HCT116 (cell line): ENCODE results near the gene GIT1. TPM values are rescaled to one million over a fixed set of nuclear protein-coding genes. Genes with fewer than 3 reads are reported as not detected.

Source experiments
- ATAC-seq: fragments of 200-7000 bp; cut with Tn5 transposase; 2 replicates; pipeline ENCODE4 v1.9.1; 2020; ENCODE audit warnings: mild to moderate bottlenecking, moderate library complexity
- BruUV-seq: library from RNA; stranded (reverse); fragments of 400-500 nt; replicated peaks from 2 replicates; lab custom pipeline; 2021; lab: Mats Ljungman, UMichigan
- CTCF ChIA-PET: fragments of 300-600 bp; sonication (Branson Sonifier 250); formaldehyde crosslinking; loops from one replicate; lab custom pipeline; 2021; ENCODE audit warnings: antibody characterized with exemption; lab: Charles Lee
- POLR2A ChIA-PET: fragments of 300-600, 350-600 bp; sonication (Branson Sonifier 250); formaldehyde crosslinking; loops from one replicate; lab custom pipeline; 2021; ENCODE audit warnings: antibody characterized with exemption; lab: Charles Lee
- RAD21 ChIA-PET, 2 experiments: fragments of 300-600 bp; sonication (Branson Sonifier 250); formaldehyde crosslinking; loops; one replicate each; lab custom pipeline; 2023; ENCODE audit warnings: low total read pairs in 2 of 2; ENCODE audit not compliant: uncharacterized antibody in 2 of 2, unreplicated experiment in 2 of 2, low non-redundant PET in 1 of 2; lab: Charles Lee
- DNase-seq: peaks from one replicate; pipeline ENCODE4 v3.0.0-alpha.2; 2010; ENCODE audit warnings: low read depth, low spot score
- H2AFZ ChIP-seq: fragments of 200-600 bp; shearing (Covaris generic), sonication (generic); 2 replicates; pipeline ENCODE4 v1.6.1; 2017; ENCODE audit warnings: low read depth, mixed run types, mixed read lengths, antibody characterized with exemption, low read length; ENCODE audit not compliant: poor library complexity, severe bottlenecking
- H3K27ac ChIP-seq: 2 replicates; pipeline ENCODE4 v1.5.1; 2012; ENCODE audit warnings: low read depth, low read length
- H3K27me3 ChIP-seq: fragments of 200-600 bp; sonication (generic); 2 replicates; pipeline ENCODE4 v1.6.1; 2016; ENCODE audit warnings: mixed run types, low read length, mixed read lengths; ENCODE audit not compliant: insufficient read depth
- H3K36me3 ChIP-seq, 2 experiments: fragments of 200-500 bp in 1 of 2; fragments of 200-600 bp in 1 of 2; sonication (Bioruptor generic) in 1 of 2; sonication (generic) in 1 of 2; 2 replicates each; pipeline versions ENCODE4 v1.5.1 to v1.6.1; 2014 to 2016; ENCODE audit warnings: low read length in 2 of 2, inconsistent platforms in 1 of 2, mixed read lengths in 1 of 2, mixed run types in 1 of 2; ENCODE audit not compliant: insufficient read depth in 2 of 2, control insufficient read depth in 1 of 2
- H3K4me1 ChIP-seq, 2 experiments: fragments of 200-600 bp in 1 of 2; sonication (generic) in 1 of 2; 2 replicates each; pipeline versions ENCODE4 v1.5.1 to v1.6.1; 2012 to 2017; ENCODE audit warnings: low read length in 2 of 2, inconsistent platforms in 1 of 2, mild to moderate bottlenecking in 1 of 2, mixed read lengths in 1 of 2, mixed run types in 1 of 2, moderate library complexity in 1 of 2; ENCODE audit not compliant: insufficient read depth in 2 of 2, control insufficient read depth in 1 of 2
- H3K4me2 ChIP-seq: fragments of 200-600 bp; sonication (generic); 2 replicates; pipeline ENCODE4 v1.6.1; 2017; ENCODE audit warnings: mixed run types, low read length, mixed read lengths
- H3K4me3 ChIP-seq, 2 experiments: fragments of 200-600 bp in 1 of 2; sonication (generic) in 1 of 2; replicated peaks in 1 of 2; 2 replicates each; pipeline ENCODE4 v1.5.1; 2011 to 2016; ENCODE audit warnings: low read length in 2 of 2, control low read depth in 1 of 2, low read depth in 1 of 2, mild to moderate bottlenecking in 1 of 2, mixed read lengths in 1 of 2, mixed run types in 1 of 2
- H3K79me2 ChIP-seq: fragments of 200-600 bp; sonication (generic); 2 replicates; pipeline ENCODE4 v1.6.1; 2017; ENCODE audit warnings: mild to moderate bottlenecking, mixed run types, low read length, moderate library complexity, mixed read lengths; ENCODE audit not compliant: insufficient read depth
- H3K9ac ChIP-seq: fragments of 200-600 bp; sonication (generic); 2 replicates; pipeline ENCODE4 v1.6.1; 2016; ENCODE audit warnings: low read length, mixed read lengths
- H3K9me2 ChIP-seq: fragments of 200-600 bp; sonication (generic), shearing (Covaris generic); 2 replicates; pipeline ENCODE4 v1.6.1; 2017; ENCODE audit warnings: mixed run types, mild to moderate bottlenecking, moderate library complexity; ENCODE audit not compliant: insufficient read depth
- H3K9me3 ChIP-seq, 2 experiments: fragments of 200-500 bp in 1 of 2; fragments of 200-600 bp in 1 of 2; sonication (Bioruptor generic) in 1 of 2; sonication (generic) in 1 of 2; 2 replicates each; pipeline ENCODE4 v1.6.1; 2014 to 2017; ENCODE audit warnings: low read length in 2 of 2, mixed read lengths in 2 of 2, inconsistent platforms in 1 of 2, low read depth in 1 of 2, mild to moderate bottlenecking in 1 of 2, mixed run types in 1 of 2, moderate library complexity in 1 of 2; ENCODE audit not compliant: control insufficient read depth in 1 of 2, insufficient read depth in 1 of 2
- H4K20me1 ChIP-seq: fragments of 200-600 bp; sonication (generic), shearing (Covaris generic); 2 replicates; pipeline ENCODE4 v1.6.1; 2017; ENCODE audit warnings: mixed run types, mild to moderate bottlenecking, moderate library complexity; ENCODE audit not compliant: insufficient read depth
- CBX3 ChIP-seq: IDR thresholded peaks from 2 replicates; pipeline ENCODE4 v1.6.1; 2012; ENCODE audit warnings: low read depth
- CTCF ChIP-seq, 3 experiments: fragments of 200-600 bp in 1 of 3; sonication (generic) in 1 of 3; IDR thresholded peaks in 2 of 3; conservative IDR thresholded peaks in 1 of 3; 2 replicates each; pipeline ENCODE4 v1.5.1; 2012 to 2017; ENCODE audit warnings: low read depth in 2 of 3, low read length in 2 of 3, antibody characterized with exemption in 1 of 3, borderline replicate concordance in 1 of 3, control low read depth in 1 of 3, mild to moderate bottlenecking in 1 of 3, mixed read lengths in 1 of 3, mixed run types in 1 of 3, moderate library complexity in 1 of 3; ENCODE audit not compliant: insufficient read depth in 1 of 3
- EGR1 ChIP-seq: IDR thresholded peaks from 2 replicates; pipeline ENCODE4 v1.6.1; 2012; ENCODE audit warnings: low read depth
- EZH2 ChIP-seq: fragments of 200-600 bp; sonication (generic); IDR thresholded peaks from 2 replicates; pipeline ENCODE4 v1.6.1; 2017; ENCODE audit warnings: antibody characterized with exemption, mixed run types
- JUND ChIP-seq: IDR thresholded peaks from 2 replicates; pipeline ENCODE4 v1.6.1; 2012
- MAX ChIP-seq: IDR thresholded peaks from 2 replicates; pipeline ENCODE4 v1.6.1; 2012
- POLR2AphosphoS5 ChIP-seq: IDR thresholded peaks from 2 replicates; pipeline ENCODE4 v1.6.1; 2011; ENCODE audit warnings: mild to moderate bottlenecking, low read depth, low read length, moderate library complexity
- SP1 ChIP-seq: IDR thresholded peaks from 2 replicates; pipeline ENCODE4 v1.6.1; 2012; ENCODE audit warnings: low read depth
- SRF ChIP-seq: IDR thresholded peaks from 2 replicates; pipeline ENCODE4 v1.6.1; 2012; ENCODE audit warnings: low read depth
- TCF7L2 ChIP-seq: IDR thresholded peaks from 2 replicates; pipeline ENCODE4 v1.7.0; 2011; ENCODE audit warnings: borderline replicate concordance, inconsistent platforms; ENCODE audit not compliant: insufficient read depth, insufficient read length; ENCODE audit errors: extremely low read depth
- ZBTB33 ChIP-seq: IDR thresholded peaks from 2 replicates; pipeline ENCODE4 v1.6.1; 2011; ENCODE audit warnings: mild to moderate bottlenecking, low read length, moderate library complexity; ENCODE audit not compliant: insufficient replicate concordance; ENCODE audit errors: extremely low read depth
- ZFX ChIP-seq: fragments of 450-650 bp; IDR thresholded peaks from 2 replicates; pipeline ENCODE4 v1.6.1; 2017
- ZNF274 ChIP-seq: fragments of 200-500 bp; sonication (Bioruptor generic); IDR thresholded peaks from 2 replicates; pipeline ENCODE4 v1.6.1; 2014; ENCODE audit warnings: mild to moderate bottlenecking, low read depth, low read length, inconsistent platforms
- intact Hi-C: fragments of 100-400 bp; cut with micrococcal nuclease; formaldehyde crosslinking; loops from 2 replicates; pipeline ENCODE4 v1.10.0; 2022
- total RNA-seq: library from RNA; stranded (reverse); gene quantifications from one replicate; pipeline ENCODE4 v1.2.1, GENCODE V29; 2021; ENCODE audit not compliant: unreplicated experiment
- TF ChIP-seq, protein P1 (sequence below): IDR thresholded peaks from 2 replicates; pipeline ENCODE4 v1.6.1; 2012

The GIT1 gene
- total RNA-seq, 1 experiment from 2014 or later, result 76.5 TPM

DNA sequence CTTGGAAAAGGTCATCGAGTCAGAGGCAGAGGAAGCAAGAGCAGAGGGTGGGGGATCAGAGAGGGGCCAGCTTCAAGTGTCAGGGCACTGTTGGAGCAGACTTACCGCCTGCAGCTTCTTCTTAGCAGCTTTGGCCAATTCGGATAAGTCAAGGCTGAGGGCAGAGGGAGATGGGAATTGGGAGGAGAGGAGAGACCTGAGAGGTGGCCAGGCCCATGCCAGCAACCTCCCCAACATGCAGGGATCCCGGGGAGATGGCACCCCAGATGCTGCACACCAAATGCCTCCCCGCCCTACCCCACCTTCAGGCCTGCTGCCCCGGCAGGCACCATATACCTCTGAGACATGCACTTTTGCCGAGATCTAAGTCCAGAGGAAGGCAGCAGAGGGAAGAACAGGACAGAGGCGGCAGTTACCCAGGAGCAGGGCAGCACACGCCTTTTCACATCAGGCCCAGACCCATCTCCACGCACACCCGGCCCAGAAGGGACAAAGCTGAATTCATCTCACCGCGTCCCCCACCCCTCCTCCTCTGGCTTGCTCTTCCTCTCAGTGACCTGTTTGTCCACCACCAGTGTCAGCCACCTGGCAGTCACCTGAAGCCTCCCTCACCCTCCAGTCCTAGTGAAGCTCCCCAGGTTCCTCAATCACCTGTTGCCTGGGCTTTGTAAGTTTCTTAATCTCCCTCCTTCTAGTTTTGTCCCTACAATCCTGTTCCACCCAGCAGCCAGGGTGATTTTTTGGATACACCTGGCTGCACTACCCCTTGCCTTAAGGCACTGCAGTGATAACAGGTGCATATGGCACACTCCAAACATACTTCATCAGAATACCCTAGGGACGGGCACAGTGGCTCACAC, 10.6 kb downstream of the GIT1 start:
- Histone ChIP-seq H3K9me2 (no peaks in the 10 kb centered on the region), H3K27ac (no peak overlapping the region), H4K20me1 (no peaks in the 10 kb centered on the region), H2AFZ (no peak overlapping the region), H3K4me2 (no peak overlapping the region), H3K4me3 (no peak overlapping the region), H3K4me1 (peaks cover 0 to 14% of the 10 kb centered on the region in 2 experiments; a peak in 2 of 4 replicates), H3K9me3 (no peaks in the 10 kb centered on the region), H3K27me3 (no peaks in the 10 kb centered on the region), H3K9ac (no peak overlapping the region), H3K79me2 (peaks cover 10% of the 10 kb centered on the region; the same call in 1 of the 2 replicates), H3K36me3 (peaks cover 9 to 10% of the 10 kb centered on the region in 2 experiments; a peak in 2 of 4 replicates)
- POLR2A ChIA-PET, result no interaction called here
- no peak for ATAC-seq
- RAD21 ChIA-PET, result no interaction called here
- DNase-seq, result no peak
- TF ChIP-seq MAX (no peak), SRF (no peak), CBX3 (no peak), SP1 (no peak), TCF7L2 (no peak), JUND (no peak), ZFX (no peak), ZNF274 (no peak), CTCF (IDR thresholded peaks at IDR 0.05 in 2 of 3, conservative IDR thresholded peaks at IDR 0.05 in 1 of 3; ENCODE audit: borderline replicate concordance in 1 of 3, insufficient read depth in 1 of 3, low read depth in 2 of 3, low read length in 2 of 3) (no peak), EGR1 (no peak), EZH2 (no peak), POLR2AphosphoS5 (no peak), ZBTB33 (no peak)
- TF ChIP-seq, protein P1, sequence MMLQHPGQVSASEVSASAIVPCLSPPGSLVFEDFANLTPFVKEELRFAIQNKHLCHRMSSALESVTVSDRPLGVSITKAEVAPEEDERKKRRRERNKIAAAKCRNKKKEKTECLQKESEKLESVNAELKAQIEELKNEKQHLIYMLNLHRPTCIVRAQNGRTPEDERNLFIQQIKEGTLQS, result no peak
- intact Hi-C loops, result no loop called here
- no TSS peak for BruUV-seq
- CTCF ChIA-PET, result interaction anchor here (1.0 to 6.0 kb wide), 4 partner anchors 13 to 209 kb away, joined by 3 to 38 read pairs (median 4); partner anchors contain the start of genes ABHD15 and ANKRD13B
